ENCODE results near the gene SCRN1.

Gene SCRN1

GRCh38 chr7:29885626-29886025 lies 104.0 kb downstream of the SCRN1 start:
- no peak for DNase-seq

DNA sequence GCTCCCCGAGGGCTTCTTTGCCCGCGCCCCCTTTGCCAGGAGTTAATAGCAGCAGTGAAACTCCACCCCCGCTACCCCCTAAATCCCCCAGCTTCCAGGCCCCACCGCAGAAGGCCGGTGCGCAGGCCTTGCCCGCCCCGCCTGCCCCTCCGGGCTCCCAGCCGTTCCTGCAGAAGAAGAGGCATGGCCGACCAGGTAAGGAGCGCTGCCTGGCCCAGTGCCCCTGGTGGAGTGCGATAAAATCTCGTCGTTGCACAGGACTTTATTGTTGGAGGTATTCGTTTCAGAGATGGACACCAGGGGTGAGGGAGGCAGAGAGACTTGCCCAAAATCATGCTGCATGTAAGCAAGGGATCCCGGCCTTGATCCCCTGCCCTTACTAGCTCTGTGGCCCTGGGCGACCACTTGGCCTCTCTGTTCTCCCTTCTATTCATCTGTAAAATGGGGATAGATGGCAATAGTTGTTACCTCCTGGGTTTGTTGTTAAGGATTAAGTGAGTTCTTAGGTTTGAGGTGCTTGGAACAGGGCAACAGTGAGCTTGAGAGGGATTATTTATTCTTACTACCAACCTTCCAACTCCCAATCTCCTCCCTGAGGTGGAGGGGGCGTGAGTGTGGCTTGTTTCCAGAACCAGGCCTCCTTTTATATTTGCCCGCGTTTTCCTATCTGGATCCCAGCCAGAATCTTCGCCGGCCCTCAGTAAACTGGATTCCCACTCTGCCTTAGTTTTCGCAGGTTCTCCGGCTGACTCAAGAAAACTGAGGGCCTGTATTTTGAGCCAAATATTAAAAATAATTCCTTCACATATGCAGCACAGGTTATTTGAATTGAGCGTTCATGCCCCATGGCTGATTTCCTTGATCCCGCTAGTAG lies 105.0 kb downstream of the SCRN1 start:
- DNase-seq = no peak

DNA sequence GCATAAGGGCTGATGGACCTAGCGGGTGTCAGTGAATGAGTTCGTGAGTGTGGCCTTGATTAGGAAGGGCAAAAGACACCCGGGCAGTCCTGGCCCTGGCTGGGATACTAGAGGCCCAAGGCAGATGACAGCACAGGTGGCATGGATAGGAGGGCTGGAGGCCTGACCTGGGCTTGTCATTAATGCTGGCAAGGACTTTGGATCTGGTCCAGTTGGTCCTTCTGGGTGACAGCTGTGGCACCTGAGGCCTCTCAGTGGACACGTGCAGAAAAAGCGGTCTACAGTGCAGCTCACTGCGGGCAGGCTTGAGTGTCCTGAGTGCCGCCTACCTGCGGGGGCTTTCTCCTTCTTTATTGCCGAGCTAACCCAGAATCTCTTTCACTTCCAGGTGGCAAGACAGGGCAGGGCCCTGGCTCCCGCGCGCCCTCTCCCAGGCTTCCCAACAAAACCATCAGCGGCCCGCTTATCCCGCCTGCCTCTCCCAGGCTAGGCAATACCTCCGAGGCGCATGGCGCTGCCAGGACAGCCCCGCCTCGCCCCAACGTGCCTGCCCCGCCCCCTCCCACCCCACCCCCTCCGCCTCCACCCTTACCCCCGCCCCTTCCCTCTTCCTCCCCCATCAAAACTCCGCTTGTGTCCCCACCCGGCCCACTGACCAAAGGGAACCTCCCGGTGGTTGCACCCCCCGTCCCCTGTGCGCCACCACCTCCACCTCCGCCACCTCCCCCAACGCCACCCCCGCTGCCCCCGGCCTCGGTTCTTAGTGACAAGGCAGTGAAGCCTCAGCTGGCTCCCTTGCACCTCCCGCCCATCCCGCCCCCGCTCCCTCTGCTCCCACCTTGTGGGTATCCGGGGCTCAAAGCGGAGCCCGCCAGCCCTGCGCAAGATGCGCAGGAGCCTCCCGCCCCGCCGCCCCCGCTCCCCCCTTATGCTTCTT lies 105.9 kb downstream of the SCRN1 start:
- no peak for DNase-seq

DNA sequence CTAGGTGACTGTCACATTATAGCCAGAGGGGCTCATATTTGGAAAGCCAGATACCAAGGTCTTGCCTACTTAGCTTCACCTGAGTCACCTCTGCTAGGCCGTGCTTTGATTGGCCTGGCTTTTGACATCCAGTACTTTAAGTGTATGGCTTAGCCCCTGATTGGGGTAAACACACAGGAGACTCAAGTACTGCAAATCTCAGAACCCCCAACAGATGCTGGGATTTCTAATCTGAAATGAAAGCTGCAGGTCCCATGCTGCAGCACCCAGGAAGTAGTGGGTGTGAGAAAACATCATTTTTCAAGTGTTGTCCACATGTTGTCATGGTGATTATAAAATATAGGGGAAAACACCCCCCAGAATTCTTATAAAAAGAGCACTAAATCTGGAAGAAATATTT lies 107.1 kb downstream of the SCRN1 start:
- no peak for DNase-seq

GRCh38 chr7:29881724-29882123 lies 107.9 kb downstream of the SCRN1 start:
- DNase-seq = no peak

DNA sequence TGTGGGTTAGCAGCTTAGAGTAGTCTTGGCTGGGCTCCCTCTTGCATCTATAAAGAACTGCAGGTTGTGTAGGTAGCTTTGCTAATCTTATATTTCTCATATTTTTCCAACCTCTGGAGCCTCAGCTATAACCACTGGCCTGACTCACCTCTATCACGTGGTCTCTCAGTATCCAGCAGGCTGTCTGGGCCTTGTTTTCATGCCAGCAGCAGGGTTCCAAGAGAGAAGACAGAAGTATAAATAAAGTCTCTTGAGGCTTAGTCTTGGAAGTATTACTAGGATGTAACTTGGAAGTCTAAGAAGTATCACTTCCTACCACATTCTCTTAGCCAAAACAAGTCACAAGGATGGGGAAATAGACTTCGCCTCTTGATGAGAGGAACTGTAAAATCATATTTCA lies 110.0 kb downstream of the SCRN1 start:
- no peak for DNase-seq

GRCh38 chr7:29878081-29878688 lies 111.4 kb downstream of the SCRN1 start:
- peak; percentile 22 for DNase-seq

DNA sequence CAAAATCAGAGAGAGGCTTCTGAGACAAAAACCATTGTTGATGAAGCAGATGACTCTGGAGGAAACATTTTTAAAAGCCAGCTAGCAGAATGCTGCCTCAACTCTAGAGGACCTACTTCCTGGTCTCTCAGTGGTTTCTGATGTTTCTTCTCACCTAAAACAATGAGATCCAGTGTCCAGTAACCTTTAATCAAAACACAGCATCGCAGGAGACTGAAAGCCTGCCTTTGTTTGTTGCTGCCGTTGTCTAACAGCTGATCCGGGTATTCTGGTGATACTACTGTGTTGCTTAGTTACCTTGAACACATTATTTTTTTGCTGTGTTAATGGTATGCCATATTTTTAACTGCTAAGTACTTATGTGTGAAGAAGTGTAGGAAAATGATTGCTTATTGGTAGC lies 112.4 kb downstream of the SCRN1 start:
- DNase-seq = no peak

GRCh38 chr7:29875741-29876140 lies 113.9 kb downstream of the SCRN1 start:
- no peak for DNase-seq

DNA sequence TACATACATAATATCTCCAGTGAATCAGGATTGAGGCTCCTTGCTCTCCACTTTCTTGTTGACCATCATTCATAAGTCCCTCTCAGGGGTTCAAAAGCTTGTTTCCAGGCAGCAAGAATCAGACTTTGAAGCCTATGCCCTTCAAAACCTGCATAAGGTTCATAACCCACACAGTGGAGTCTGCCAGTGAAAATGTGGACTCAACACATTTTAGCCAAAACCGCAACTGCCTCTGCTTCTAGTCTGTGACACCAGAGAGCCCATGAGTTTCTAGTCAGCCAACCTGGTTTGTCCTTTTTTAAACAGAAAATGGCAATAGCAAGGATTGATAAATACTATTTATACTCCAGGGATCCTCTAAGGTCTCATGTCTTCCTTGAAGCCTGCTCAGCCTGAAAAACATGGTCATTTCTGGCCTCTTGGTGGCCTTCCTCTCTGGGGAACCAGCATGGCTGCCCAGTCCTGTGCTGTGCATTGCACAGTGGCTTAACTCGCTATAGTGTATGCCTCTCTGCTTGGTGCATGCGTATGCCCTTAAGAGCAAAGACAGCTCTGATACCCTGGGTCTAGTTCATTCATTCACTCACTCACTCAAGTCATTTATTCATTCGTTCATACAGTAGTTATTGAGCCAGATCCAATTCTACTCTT lies 115.8 kb downstream of the SCRN1 start:
- DNase-seq = no peak

DNA sequence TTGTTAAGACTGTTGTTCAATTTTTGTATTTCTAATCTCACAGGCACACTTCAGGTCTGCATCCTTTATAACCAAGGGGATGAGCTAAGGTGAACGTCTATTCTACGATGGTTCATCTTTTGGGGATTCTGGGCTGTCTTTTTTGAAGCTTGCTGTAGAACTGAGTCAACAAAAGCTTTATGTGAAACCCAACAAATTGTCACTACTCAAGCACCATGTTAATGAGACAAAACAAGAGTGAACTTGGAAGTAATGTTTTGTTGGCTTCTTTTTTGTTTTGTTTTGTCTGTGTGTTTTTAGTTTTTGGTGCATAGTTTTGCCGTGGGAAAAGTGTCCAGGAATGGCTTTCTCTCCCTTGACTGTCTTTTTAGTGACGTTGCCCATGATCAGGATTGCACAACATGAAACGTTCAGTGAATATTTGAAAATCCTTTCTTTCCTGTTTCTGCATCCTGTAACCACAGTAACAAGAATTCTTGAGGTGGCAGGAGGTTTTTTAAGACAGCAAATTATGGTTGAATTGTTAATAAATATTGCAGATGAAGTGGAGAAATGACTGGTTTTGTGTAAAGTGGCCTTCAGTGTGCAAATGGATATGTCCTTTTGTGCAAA lies 117.7 kb downstream of the SCRN1 start:
- peak; percentile 38 for DNase-seq
